Suprapubic skin (tissue), 4 donors: ENCODE measurements around the gene PIP5K1B. TPM values are rescaled to one million over a fixed set of nuclear protein-coding genes. Genes with fewer than 3 reads are reported as not detected.

Source experiments
- DNase-seq, 2 donors: peaks; one replicate each; pipeline ENCODE4 v3.0.0-alpha.2; 2019; ENCODE audit warnings: low spot score in 2 of 2
- H3K27ac ChIP-seq: fragments of 200-600 bp; sonication (generic); one replicate; pipeline ENCODE4 v1.5.1; 2019
- H3K27me3 ChIP-seq: fragments of 200-600 bp; sonication (generic); one replicate; pipeline ENCODE4 v1.5.1; 2019
- H3K36me3 ChIP-seq: fragments of 200-600 bp; sonication (generic); one replicate; pipeline ENCODE4 v1.5.1; 2019
- H3K4me1 ChIP-seq: fragments of 200-600 bp; sonication (generic); one replicate; pipeline ENCODE4 v1.5.1; 2019
- H3K4me3 ChIP-seq: fragments of 200-600 bp; sonication (generic); one replicate; pipeline ENCODE4 v1.5.1; 2019; ENCODE audit warnings: mild to moderate bottlenecking
- H3K9me3 ChIP-seq: fragments of 200-600 bp; sonication (generic); one replicate; pipeline ENCODE4 v1.5.1; 2019
- EP300 ChIP-seq: sonication (generic); formaldehyde crosslinking; IDR thresholded peaks from one replicate; pipeline ENCODE4 v1.6.1; 2017; ENCODE audit warnings: antibody characterized with exemption
- POLR2A ChIP-seq, 2 donors: fragments of 450-650 bp; IDR thresholded peaks; one replicate each; pipeline ENCODE4 v1.6.1; 2017; ENCODE audit warnings: antibody characterized with exemption in 2 of 2, mild to moderate bottlenecking in 2 of 2, moderate library complexity in 2 of 2
- POLR2AphosphoS5 ChIP-seq, 3 donors: sonication (generic); formaldehyde crosslinking; IDR thresholded peaks; one replicate each; pipeline ENCODE4 v1.6.1; 2017; ENCODE audit warnings: antibody characterized with exemption in 3 of 3
- WGBS: methylation state at CpG from one replicate; pipeline ENCODE4 v1.1.5; 2018; 5-methylcytosine and 5-hydroxymethylcytosine counted together
- total RNA-seq, 4 donors: library from RNA; depleted of rRNA; stranded (reverse); fragments of >200 nt; gene quantifications; one replicate each; pipeline ENCODE4 v1.1.0, GENCODE V29; 2016
- TF ChIP-seq, protein P1 (sequence below), 2 donors: fragments of 200-600 bp in 1 of 2; fragments of 450-650 bp in 1 of 2; sonication (generic) in 1 of 2; IDR thresholded peaks; one replicate each; pipeline ENCODE4 v1.5.1; 2016 to 2019; ENCODE audit warnings: antibody characterized with exemption in 2 of 2, mild to moderate bottlenecking in 1 of 2, moderate library complexity in 1 of 2

PIP5K1B gene
- total RNA-seq, 4 donors from 2014 or later = 1.7 to 7.8 (median 3.4) TPM

GRCh38 chr9:68955330-68955729 lies 250.3 kb downstream of the PIP5K1B start:
- no peaks in the 10 kb centered on the region for H3K36me3 ChIP-seq
- TF ChIP-seq POLR2AphosphoS5 (IDR thresholded peaks at IDR 0.05) = no peak
- TF ChIP-seq POLR2A (IDR thresholded peaks at IDR 0.05) = no peak
- TF ChIP-seq, protein P1, sequence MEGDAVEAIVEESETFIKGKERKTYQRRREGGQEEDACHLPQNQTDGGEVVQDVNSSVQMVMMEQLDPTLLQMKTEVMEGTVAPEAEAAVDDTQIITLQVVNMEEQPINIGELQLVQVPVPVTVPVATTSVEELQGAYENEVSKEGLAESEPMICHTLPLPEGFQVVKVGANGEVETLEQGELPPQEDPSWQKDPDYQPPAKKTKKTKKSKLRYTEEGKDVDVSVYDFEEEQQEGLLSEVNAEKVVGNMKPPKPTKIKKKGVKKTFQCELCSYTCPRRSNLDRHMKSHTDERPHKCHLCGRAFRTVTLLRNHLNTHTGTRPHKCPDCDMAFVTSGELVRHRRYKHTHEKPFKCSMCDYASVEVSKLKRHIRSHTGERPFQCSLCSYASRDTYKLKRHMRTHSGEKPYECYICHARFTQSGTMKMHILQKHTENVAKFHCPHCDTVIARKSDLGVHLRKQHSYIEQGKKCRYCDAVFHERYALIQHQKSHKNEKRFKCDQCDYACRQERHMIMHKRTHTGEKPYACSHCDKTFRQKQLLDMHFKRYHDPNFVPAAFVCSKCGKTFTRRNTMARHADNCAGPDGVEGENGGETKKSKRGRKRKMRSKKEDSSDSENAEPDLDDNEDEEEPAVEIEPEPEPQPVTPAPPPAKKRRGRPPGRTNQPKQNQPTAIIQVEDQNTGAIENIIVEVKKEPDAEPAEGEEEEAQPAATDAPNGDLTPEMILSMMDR (IDR thresholded peaks at IDR 0.05) = no peak
- no peak for TF ChIP-seq EP300
- H3K27ac ChIP-seq = no peak overlapping the region
- H3K4me3 ChIP-seq = no peak overlapping the region
- H3K27me3 ChIP-seq = no peaks in the 10 kb centered on the region
- no peak for DNase-seq
- 30% methylated on average over 4 of the region's 4 CpGs for WGBS
- peaks cover 3% of the 10 kb centered on the region for H3K9me3 ChIP-seq
- H3K4me1 ChIP-seq = no peaks in the 10 kb centered on the region

DNA sequence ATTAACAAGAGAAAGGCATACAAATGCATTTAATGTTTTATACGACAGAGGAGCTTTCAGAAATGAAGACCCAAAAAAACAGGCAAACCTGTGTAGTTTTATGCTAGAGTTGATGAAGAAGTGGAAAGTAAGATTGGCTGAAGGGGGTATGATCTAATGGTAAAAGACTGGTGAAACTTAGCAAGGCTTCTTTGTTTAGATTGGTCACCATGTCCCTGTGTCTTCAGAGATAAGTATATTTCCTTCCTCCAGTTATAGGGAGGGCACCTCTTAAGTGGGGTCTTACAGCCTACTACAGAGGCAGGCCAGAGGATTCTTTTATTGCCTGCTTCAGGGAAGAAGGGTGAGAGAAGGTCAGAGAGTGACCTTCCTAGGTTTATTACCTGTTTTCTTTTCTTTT lies 252.4 kb downstream of the PIP5K1B start:
- no peak for TF ChIP-seq EP300
- TF ChIP-seq, protein P1 (IDR thresholded peaks at IDR 0.05) = no peak
- TF ChIP-seq POLR2AphosphoS5 (IDR thresholded peaks at IDR 0.05) = no peak
- no peak for TF ChIP-seq POLR2A (IDR thresholded peaks at IDR 0.05)
- Histone ChIP-seq H3K27me3 (no peaks in the 10 kb centered on the region), H3K4me3 (no peak overlapping the region), H3K4me1 (no peaks in the 10 kb centered on the region), H3K36me3 (no peaks in the 10 kb centered on the region), H3K27ac (no peak overlapping the region), H3K9me3 (peaks cover 3% of the 10 kb centered on the region)
- WGBS = 98% methylated on average over 1 of the region's 1 CpG
- no peak for DNase-seq

DNA sequence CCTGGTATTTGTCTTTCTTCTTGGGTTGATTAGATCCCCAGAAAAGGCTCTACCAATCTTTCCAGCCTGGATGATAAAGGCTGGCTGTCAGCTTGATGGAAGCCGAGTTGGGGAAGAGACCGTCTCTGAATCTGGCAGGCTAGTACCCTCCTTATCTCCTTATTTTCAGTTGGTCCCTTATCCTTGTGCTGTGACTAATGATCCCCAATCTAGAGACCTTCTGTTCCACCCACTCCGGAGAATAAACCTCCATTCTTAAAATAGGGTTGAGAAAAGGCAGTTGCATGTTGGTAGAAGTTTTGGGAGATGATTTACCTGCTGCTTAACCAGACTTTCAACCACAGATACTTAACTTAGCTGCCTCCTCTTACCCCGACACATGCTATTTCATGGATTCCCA lies 256.5 kb downstream of the PIP5K1B start:
- WGBS = 88% methylated on average over 4 of the region's 4 CpGs
- H3K27me3 ChIP-seq = no peaks in the 10 kb centered on the region
- no peak for DNase-seq
- no peak overlapping the region for H3K4me3 ChIP-seq
- H3K27ac ChIP-seq = no peak overlapping the region
- H3K4me1 ChIP-seq = no peaks in the 10 kb centered on the region
- H3K9me3 ChIP-seq = peaks cover 3% of the 10 kb centered on the region
- H3K36me3 ChIP-seq = no peaks in the 10 kb centered on the region
- TF ChIP-seq POLR2AphosphoS5 (IDR thresholded peaks at IDR 0.05) = no peak
- no peak for TF ChIP-seq EP300
- TF ChIP-seq, protein P1 (IDR thresholded peaks at IDR 0.05) = no peak
- no peak for TF ChIP-seq POLR2A (IDR thresholded peaks at IDR 0.05)

- H3K9me3 ChIP-seq = no peaks in the 10 kb centered on the region
- H3K4me3 ChIP-seq = no peak overlapping the region
- WGBS = 77% methylated on average over 3 of the region's 3 CpGs
- no peaks in the 10 kb centered on the region for H3K4me1 ChIP-seq
- no peaks in the 10 kb centered on the region for H3K27me3 ChIP-seq
- no peak for DNase-seq
- no peaks in the 10 kb centered on the region for H3K36me3 ChIP-seq
- TF ChIP-seq POLR2AphosphoS5 (IDR thresholded peaks at IDR 0.05) = no peak
- TF ChIP-seq EP300 = no peak
- TF ChIP-seq, protein P1 (IDR thresholded peaks at IDR 0.05) = no peak
- TF ChIP-seq POLR2A (IDR thresholded peaks at IDR 0.05) = no peak
- no peak overlapping the region for H3K27ac ChIP-seq
Measured at GRCh38 chr9:68963416-68963815, 258.4 kb downstream of the PIP5K1B start.

GRCh38 chr9:68964102-68964541 lies 259.1 kb downstream of the PIP5K1B start:
- Histone ChIP-seq H3K27me3 (no peaks in the 10 kb centered on the region), H3K9me3 (no peaks in the 10 kb centered on the region), H3K4me1 (no peaks in the 10 kb centered on the region), H3K27ac (no peak overlapping the region), H3K4me3 (no peak overlapping the region), H3K36me3 (no peaks in the 10 kb centered on the region)
- no peak for DNase-seq
- TF ChIP-seq POLR2A (IDR thresholded peaks at IDR 0.05) (no peak), EP300 (no peak), POLR2AphosphoS5 (IDR thresholded peaks at IDR 0.05) (no peak)
- TF ChIP-seq, protein P1 (IDR thresholded peaks at IDR 0.05) = no peak
- WGBS = 68% methylated on average over 3 of the region's 3 CpGs
